ENCODE measurements around the gene HDHD5. TPM values are rescaled to one million over a fixed set of nuclear protein-coding genes. Genes with fewer than 3 reads are reported as not detected.

HDHD5 gene
- total and polyA plus RNA-seq, 10 of the 15 experiments (the other 5 are each of a cell fraction or from before 2014, with no cell fraction given) = 1.7 to 68.0 (median 49.9) TPM

DNA sequence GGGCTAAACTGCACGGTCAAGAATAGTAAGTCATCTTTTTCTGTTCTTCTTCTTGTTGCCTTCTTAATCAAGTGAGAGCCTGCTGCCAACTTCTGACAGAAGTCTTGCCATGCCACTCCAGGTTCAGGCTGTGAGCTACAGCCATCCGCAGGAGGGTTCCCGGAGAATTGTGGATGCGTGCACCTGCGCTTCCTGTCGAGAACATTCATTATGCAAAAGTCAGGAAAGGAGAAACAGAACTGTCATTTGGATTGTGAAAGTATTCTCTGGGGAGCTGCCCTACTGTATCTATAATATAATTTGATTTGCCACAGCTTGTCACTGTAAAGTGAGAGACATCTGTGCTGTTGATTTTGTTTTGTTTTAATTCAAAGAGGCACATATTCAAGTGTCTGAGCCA is 62.0 kb downstream of the HDHD5 start:
- Histone ChIP-seq H3K9me3 (replicated peaks; ENCODE audit: control insufficient read depth, insufficient read depth, low read length) (no peaks in the 10 kb centered on the region), H4K20me1 (ENCODE audit: control insufficient read depth, insufficient read depth) (peaks cover 6% of the 10 kb centered on the region), H3K27me3 (replicated peaks in 1 of 2; ENCODE audit: control insufficient read depth in 2 of 2, insufficient read depth in 2 of 2, low read length in 1 of 2) (no peaks in the 10 kb centered on the region), H2AFZ (ENCODE audit: control insufficient read depth, low read depth, low read length) (no peak overlapping the region), H3K36me3 (ENCODE audit: control insufficient read depth in 2 of 2, insufficient read depth in 2 of 2, low read length in 1 of 2) (peaks cover 10 to 20% of the 10 kb centered on the region in 2 experiments; a peak in 3 of 4 replicates), H3K9ac (ENCODE audit: control insufficient read depth, insufficient read depth, low read length) (no peak overlapping the region), H3K4me1 (ENCODE audit: control insufficient read depth, insufficient read depth, low read length) (peaks cover 19% of the 10 kb centered on the region), H3K79me2 (ENCODE audit: control insufficient read depth, insufficient read depth, low read length) (no peaks in the 10 kb centered on the region; the same call in 1 of the 2 replicates), H3K4me3 (no peak overlapping the region), H3K4me2 (ENCODE audit: control insufficient read depth, insufficient read depth) (no peak overlapping the region), H3K27ac (ENCODE audit: control insufficient read depth, insufficient read depth) (no peak overlapping the region)
- ChIA-PET POLR2A (interaction anchor here (0.6 to 1.1 kb wide), 2 partner anchors 47 to 1050 kb away, joined by 3 read pairs; no protein-coding TSS in a partner anchor), SMC1A (ENCODE audit: uncharacterized antibody, unreplicated experiment) (interaction anchor here (1.5 to 2.1 kb wide), 2 partner anchors 9 to 61 kb away, joined by 5 to 7 read pairs; no protein-coding TSS in a partner anchor), RAD21 (ENCODE audit: unreplicated experiment) (no interaction called here), CTCF (interaction anchor here (1.3 kb wide), 1 partner anchor 75 kb away, joined by 3 read pairs; no protein-coding TSS in a partner anchor)
- TF ChIP-seq POU2F2 (IDR thresholded peaks at IDR 0.05; ENCODE audit: borderline replicate concordance, low read depth, low read length) = no peak
- no peak for TF ChIP-seq SIX5 (IDR thresholded peaks at IDR 0.05; ENCODE audit: low read depth, low read length, severe bottlenecking)
- no peak for TF ChIP-seq SP1 (IDR thresholded peaks at IDR 0.05; ENCODE audit: low read depth, low read length)
- TF ChIP-seq, protein P1, sequence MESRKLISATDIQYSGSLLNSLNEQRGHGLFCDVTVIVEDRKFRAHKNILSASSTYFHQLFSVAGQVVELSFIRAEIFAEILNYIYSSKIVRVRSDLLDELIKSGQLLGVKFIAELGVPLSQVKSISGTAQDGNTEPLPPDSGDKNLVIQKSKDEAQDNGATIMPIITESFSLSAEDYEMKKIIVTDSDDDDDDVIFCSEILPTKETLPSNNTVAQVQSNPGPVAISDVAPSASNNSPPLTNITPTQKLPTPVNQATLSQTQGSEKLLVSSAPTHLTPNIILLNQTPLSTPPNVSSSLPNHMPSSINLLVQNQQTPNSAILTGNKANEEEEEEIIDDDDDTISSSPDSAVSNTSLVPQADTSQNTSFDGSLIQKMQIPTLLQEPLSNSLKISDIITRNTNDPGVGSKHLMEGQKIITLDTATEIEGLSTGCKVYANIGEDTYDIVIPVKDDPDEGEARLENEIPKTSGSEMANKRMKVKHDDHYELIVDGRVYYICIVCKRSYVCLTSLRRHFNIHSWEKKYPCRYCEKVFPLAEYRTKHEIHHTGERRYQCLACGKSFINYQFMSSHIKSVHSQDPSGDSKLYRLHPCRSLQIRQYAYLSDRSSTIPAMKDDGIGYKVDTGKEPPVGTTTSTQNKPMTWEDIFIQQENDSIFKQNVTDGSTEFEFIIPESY (IDR thresholded peaks at IDR 0.05) = no peak
- no peak for TF ChIP-seq BMI1 (IDR thresholded peaks at IDR 0.05; ENCODE audit: borderline replicate concordance)
- TF ChIP-seq PAX8 (IDR thresholded peaks at IDR 0.05) = no peak
- TF ChIP-seq NR2F1 (conservative IDR thresholded peaks at IDR 0.05) = no peak
- TF ChIP-seq BCL11A (IDR thresholded peaks at IDR 0.05; ENCODE audit: low read depth, low read length) = no peak
- TF ChIP-seq TCF7 (IDR thresholded peaks at IDR 0.05; ENCODE audit: borderline replicate concordance) = no peak
- no peak for TF ChIP-seq ZNF207 (IDR thresholded peaks at IDR 0.05; ENCODE audit: borderline replicate concordance)
- no peak for TF ChIP-seq SREBF1 (IDR thresholded peaks at IDR 0.05; ENCODE audit: low read length)
- no peak for TF ChIP-seq STAT3 (IDR thresholded peaks at IDR 0.05; ENCODE audit: low read depth, low read length)
- no peak for TF ChIP-seq ETV6 (conservative IDR thresholded peaks at IDR 0.05 in 1 of 2, IDR thresholded peaks at IDR 0.05 in 1 of 2; ENCODE audit: borderline replicate concordance in 1 of 2, low read depth in 1 of 2)
- TF ChIP-seq, protein P2, sequence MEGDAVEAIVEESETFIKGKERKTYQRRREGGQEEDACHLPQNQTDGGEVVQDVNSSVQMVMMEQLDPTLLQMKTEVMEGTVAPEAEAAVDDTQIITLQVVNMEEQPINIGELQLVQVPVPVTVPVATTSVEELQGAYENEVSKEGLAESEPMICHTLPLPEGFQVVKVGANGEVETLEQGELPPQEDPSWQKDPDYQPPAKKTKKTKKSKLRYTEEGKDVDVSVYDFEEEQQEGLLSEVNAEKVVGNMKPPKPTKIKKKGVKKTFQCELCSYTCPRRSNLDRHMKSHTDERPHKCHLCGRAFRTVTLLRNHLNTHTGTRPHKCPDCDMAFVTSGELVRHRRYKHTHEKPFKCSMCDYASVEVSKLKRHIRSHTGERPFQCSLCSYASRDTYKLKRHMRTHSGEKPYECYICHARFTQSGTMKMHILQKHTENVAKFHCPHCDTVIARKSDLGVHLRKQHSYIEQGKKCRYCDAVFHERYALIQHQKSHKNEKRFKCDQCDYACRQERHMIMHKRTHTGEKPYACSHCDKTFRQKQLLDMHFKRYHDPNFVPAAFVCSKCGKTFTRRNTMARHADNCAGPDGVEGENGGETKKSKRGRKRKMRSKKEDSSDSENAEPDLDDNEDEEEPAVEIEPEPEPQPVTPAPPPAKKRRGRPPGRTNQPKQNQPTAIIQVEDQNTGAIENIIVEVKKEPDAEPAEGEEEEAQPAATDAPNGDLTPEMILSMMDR (IDR thresholded peaks at IDR 0.05 in 2 of 3, conservative IDR thresholded peaks at IDR 0.05 in 1 of 3; ENCODE audit: control insufficient read depth in 2 of 3, extremely low read depth in 1 of 3, insufficient read depth in 1 of 3, low read depth in 3 of 3, low read length in 3 of 3) = no peak
- TF ChIP-seq HDAC2 (IDR thresholded peaks at IDR 0.05) = no peak
- no peak for TF ChIP-seq BHLHE40 (IDR thresholded peaks at IDR 0.05; ENCODE audit: borderline replicate concordance in 1 of 2, low read depth in 2 of 2, low read length in 1 of 2)
- TF ChIP-seq ZNF622 (IDR thresholded peaks at IDR 0.05) = no peak
- no peak for TF ChIP-seq RFX5 (IDR thresholded peaks at IDR 0.05; ENCODE audit: low read depth, low read length)
- no peak for TF ChIP-seq JUNB (IDR thresholded peaks at IDR 0.05)
- no peak for TF ChIP-seq CBX5 (IDR thresholded peaks at IDR 0.05; ENCODE audit: low read depth)
- intact Hi-C loops (cut with micrococcal nuclease; ENCODE audit: unreplicated experiment) (no loop called here), in situ Hi-C loops (cut with MboI) (no loop called here)
- DNase-seq (ENCODE audit: low read depth, low spot score) (no peak), ATAC-seq (no peak), FAIRE-seq (no peak)
- 48% methylated on average over 6 of the region's 6 CpGs for WGBS (ENCODE audit: insufficient coverage, insufficient replicate concordance, low lambda C conversion rate, missing lambda C conversion rate)
- no TSS peak for BruUV-seq (replicated peaks)
